Chondrocyte (in vitro differentiated cells): ENCODE data around the gene TMEM108. TPM values are rescaled to one million over a fixed set of nuclear protein-coding genes. Genes with fewer than 3 reads are reported as not detected.

Source experiments
- DNase-seq: peaks from one replicate; pipeline ENCODE4 v3.0.0; 2021; ENCODE audit warnings: mixed read lengths, low spot score
- H3K27ac Mint-ChIP-seq: one replicate; pipeline ENCODE4 v1.8.0; 2021; ENCODE audit warnings: mild to moderate bottlenecking, moderate library complexity, mixed read lengths; ENCODE audit not compliant: unreplicated experiment
- H3K27me3 Mint-ChIP-seq: 2 replicates; pipeline ENCODE4 v1.8.0; 2021; ENCODE audit warnings: low read depth, mixed read lengths
- H3K36me3 Mint-ChIP-seq: 2 replicates; pipeline ENCODE4 v1.8.0; 2021; ENCODE audit warnings: low read depth, mixed read lengths
- H3K4me1 Mint-ChIP-seq: 2 replicates; pipeline ENCODE4 v1.8.0; 2021; ENCODE audit warnings: low read depth, mild to moderate bottlenecking, mixed read lengths
- H3K4me3 Mint-ChIP-seq: one replicate; pipeline ENCODE4 v1.8.0; 2021; ENCODE audit warnings: mild to moderate bottlenecking, moderate library complexity, mixed read lengths; ENCODE audit not compliant: unreplicated experiment
- H3K9me3 Mint-ChIP-seq: 2 replicates; pipeline ENCODE4 v1.8.0; 2021; ENCODE audit warnings: low read depth, mixed read lengths
- CTCF ChIP-seq: fragments of 200-600 bp; sonication (generic); IDR thresholded peaks from 2 replicates; pipeline ENCODE4 v1.5.0; 2021; ENCODE audit warnings: antibody characterized with exemption, mild to moderate bottlenecking, moderate library complexity
- total RNA-seq: library from RNA; stranded (reverse); gene quantifications from 3 replicates; pipeline ENCODE4 v1.2.1, GENCODE V29; 2021

The TMEM108 gene
- total RNA-seq, 1 donor from 2014 or later: 5.6 TPM

DNA sequence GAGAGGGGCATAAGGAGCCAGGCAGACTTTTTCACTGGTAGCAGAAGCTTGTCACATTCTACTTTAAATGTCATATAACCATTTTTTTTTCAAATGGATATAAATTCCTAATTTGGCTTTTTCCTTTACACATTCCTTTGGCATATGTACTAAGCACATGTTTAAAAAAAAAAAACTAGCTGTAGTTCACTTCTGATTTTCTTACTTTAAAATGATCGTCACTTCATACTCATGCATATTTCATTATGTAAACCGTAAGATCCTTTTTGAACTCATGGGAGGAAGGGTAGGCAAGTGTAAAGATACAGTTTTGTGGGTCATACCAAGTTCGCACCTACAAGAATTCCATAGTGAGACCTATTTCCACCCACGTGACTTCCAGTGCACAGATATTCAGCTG, 316.5 kb downstream of the TMEM108 start:
- peaks cover 17% of the 10 kb centered on the region for H3K9me3 Mint-ChIP-seq
- no peak overlapping the region for H3K27ac Mint-ChIP-seq
- no peak for TF ChIP-seq CTCF
- H3K27me3 Mint-ChIP-seq: peaks cover 16% of the 10 kb centered on the region
- H3K36me3 Mint-ChIP-seq: peaks cover 11% of the 10 kb centered on the region
- no peak overlapping the region for H3K4me3 Mint-ChIP-seq
- DNase-seq: no peak
- H3K4me1 Mint-ChIP-seq: no peaks in the 10 kb centered on the region

GRCh38 chr3:133360476-133360875, 322.3 kb downstream of the TMEM108 start:
- H3K4me3 Mint-ChIP-seq: no peak overlapping the region
- no peaks in the 10 kb centered on the region for H3K4me1 Mint-ChIP-seq
- TF ChIP-seq CTCF: no peak
- H3K36me3 Mint-ChIP-seq: peaks cover 7% of the 10 kb centered on the region
- peaks cover 13% of the 10 kb centered on the region for H3K9me3 Mint-ChIP-seq
- H3K27ac Mint-ChIP-seq: no peak overlapping the region
- DNase-seq: no peak
- H3K27me3 Mint-ChIP-seq: peaks cover 23% of the 10 kb centered on the region

DNA sequence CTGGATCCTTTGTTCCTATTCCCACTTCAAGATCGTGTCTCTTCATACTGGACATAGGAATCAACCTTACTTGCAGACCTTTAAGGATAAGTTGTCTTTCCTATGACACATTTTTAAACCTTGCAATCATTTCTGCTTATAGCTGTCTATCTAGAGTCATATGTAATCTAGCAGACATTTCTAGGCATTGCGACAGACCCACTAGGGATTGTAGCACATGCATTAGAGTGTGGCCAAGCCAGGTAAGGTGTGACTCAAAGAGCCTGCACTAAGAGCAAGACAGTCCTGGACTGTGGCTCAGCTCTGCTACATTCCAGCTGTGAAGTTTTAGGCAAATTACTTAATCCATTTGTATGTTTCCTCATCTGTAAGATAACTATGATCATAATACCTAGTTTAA, 322.8 kb downstream of the TMEM108 start:
- Mint-ChIP-seq H3K27me3 (peaks cover 27% of the 10 kb centered on the region), H3K4me3 (no peak overlapping the region), H3K9me3 (peaks cover 11% of the 10 kb centered on the region), H3K4me1 (no peaks in the 10 kb centered on the region), H3K36me3 (peaks cover 9% of the 10 kb centered on the region), H3K27ac (no peak overlapping the region)
- DNase-seq: no peak
- TF ChIP-seq CTCF: no peak

DNA sequence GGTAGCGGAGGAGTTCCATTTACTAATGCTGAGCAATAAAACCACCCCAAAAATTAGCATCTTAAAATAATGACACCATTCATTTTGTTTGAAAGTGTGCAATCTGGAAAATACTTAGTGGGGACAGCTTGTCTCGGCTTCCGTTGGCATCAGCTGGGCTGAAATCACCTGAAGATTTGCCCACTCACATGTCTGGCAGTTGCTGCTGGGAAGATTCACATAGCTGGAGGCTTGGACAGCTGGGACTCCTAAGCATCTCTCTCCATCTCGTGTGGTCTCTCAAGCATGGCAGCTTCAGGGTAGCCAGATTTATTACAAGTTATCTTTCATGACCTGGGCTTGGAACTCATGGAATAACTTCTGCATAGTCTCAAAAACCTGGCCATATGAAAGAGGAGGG, 323.2 kb downstream of the TMEM108 start:
- Mint-ChIP-seq H3K9me3 (peaks cover 7% of the 10 kb centered on the region), H3K4me3 (no peak overlapping the region), H3K27me3 (peaks cover 29% of the 10 kb centered on the region), H3K4me1 (no peaks in the 10 kb centered on the region), H3K36me3 (peaks cover 5% of the 10 kb centered on the region), H3K27ac (no peak overlapping the region)
- no peak for TF ChIP-seq CTCF
- DNase-seq: no peak

GRCh38 chr3:133362539-133362938, 324.3 kb downstream of the TMEM108 start:
- no peak for TF ChIP-seq CTCF
- Mint-ChIP-seq H3K4me3 (no peak overlapping the region), H3K27ac (no peak overlapping the region), H3K36me3 (peaks cover 1% of the 10 kb centered on the region), H3K9me3 (no peaks in the 10 kb centered on the region), H3K27me3 (peaks cover 28% of the 10 kb centered on the region), H3K4me1 (no peaks in the 10 kb centered on the region)
- no peak for DNase-seq
